Effector CD8-positive, alpha-beta T cell (primary cell): Measurements from ENCODE around the gene OTOG.

Experiments used
- DNase-seq: peaks from one replicate; lab custom pipeline; 2025; lab: John Stamatoyannopoulos, UW

OTOG gene

DNA sequence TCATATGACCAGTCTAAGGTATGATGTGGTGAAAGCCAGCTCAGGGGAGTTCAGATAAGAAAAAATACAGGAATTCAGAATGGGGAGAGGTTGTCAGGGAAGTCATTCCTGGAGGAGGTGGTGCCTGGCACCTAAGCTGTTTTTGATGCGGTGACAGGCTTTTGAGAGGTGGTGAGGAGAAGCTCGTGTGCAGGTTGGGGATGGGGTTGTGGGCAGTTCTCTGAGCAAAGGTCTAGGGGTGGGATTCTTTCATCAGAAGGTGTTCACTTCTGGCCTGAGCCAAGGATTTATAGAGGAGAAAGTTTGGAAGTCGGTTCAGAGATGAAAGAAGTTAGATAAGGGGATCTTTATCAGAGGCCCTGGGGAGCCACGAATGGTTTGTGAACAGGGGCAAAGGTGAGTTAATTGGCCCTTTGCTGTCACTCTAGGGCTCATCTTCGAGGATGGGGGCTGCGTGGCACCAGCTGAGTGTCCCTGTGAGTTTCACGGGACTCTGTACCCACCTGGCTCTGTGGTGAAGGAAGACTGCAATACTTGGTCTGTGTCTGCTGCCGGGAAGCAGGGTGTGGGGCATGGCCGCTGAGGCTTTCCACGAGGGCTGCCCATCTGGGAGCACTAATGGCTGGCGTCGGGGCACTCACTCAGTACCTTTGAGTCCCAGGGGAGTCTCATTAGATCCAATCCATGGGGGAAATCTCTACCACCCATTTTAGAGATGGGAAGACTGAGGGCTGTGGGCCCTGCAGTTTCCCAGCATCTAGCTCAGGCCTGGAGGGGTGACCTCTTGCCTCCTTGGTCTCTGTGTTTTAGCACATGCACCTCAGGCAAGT lies 13.4 kb downstream of the OTOG start:
- no peak for DNase-seq

DNA sequence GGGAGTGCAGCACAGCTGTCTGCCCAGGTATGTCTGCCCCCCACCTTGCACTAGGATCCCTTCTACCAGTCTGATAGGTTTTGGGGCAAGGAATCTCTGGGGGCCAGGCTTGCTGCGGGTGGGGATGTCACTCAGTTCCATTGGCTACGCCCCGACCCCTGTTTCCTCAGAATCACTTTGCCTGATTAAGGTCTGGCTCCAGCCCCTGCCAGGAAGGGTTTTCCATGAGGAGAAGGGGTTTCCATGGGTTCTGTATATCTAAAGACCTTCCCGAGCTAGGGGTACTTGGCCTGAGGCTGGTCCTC lies 14.0 kb downstream of the OTOG start:
- no peak for DNase-seq

DNA sequence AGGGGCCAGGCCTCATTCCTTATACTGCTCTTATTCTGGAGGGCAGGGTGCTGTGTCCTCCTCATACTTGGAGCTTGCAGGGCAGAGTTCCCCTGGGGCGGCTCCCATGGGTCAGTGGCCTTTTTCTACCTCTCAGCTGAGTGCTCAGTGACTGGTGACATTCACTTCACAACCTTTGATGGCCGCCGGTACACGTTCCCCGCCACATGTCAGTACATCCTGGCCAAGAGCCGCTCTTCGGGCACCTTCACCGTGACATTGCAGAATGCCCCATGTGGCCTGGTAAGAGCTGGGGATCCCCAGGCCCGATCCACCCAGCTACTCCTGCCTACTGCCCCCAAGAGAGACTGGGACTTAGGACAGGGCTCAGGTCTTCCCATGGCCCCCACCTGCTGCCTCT lies 14.5 kb downstream of the OTOG start:
- DNase-seq, result no peak

DNA sequence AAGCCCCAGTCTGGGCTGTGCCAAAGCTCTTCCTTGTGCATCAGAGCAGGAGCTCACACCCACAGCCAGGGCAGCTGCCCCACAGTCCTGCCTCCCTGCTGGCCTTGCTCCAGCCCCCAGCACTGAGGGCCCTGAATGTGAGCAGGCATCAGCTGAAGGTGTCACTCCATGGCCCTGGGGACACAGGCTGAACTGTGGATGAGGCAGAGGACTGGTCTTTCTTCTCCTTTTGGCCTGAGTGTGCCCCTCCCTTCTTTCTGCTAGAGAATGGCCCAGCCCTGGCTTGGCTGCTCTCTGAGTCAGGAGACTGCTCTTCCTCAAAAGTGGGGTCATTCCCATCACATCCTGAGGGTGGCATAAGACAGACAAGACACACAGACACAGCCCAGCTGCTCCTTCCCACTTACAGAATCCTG lies 16.2 kb downstream of the OTOG start:
- no peak for DNase-seq

DNA sequence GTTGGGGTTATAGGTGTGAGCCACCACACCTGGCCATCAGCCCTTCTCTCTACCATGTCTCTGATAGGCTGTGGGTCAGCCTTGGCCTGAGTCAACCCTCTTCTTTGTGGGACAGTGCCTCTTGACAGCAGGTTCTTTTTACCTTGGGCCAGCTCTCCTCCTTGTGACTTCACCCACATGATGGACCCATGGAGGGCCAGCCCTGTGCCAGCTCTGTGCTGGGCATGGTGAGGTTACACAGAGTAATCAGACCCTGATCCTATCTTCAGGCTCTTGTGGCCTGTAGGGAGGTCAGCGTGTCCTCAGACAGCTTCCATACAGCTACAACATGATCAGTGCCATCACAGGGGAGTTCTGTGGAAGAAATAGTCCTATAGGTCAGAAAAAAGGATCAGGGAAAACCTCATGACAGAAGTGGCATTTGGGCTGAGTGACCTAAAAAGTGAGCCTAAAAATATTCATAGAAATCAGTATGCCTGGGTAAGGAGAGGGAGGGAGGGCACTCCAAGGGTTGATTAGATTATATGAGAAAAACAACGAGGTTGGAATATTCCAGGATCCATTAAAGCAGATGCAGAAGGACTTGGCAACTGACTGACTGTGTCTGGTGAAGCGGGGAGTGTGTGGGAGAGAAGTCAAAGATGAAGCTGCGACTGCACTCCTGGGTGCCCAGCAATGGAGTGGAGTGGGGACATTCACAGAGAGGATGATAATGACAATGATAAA lies 17.1 kb downstream of the OTOG start:
- DNase-seq, result no peak

DNA sequence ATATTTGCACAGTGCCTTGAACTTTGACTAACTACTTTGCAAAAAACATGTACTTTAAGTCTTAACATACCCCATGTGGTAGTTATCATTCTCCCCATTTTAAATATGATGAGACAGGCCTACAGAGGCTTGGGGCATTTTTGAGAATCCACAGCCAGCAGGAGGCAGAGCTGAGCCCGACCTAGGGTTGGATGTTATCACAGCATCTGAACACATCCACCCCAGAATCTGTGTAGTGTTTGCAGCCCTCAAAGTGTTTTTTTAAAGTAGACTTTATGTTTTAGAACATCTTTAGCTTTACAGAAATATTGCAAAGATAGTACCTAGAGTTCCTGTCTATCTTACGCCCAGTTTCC lies 17.6 kb downstream of the OTOG start:
- DNase-seq, result no peak

DNA sequence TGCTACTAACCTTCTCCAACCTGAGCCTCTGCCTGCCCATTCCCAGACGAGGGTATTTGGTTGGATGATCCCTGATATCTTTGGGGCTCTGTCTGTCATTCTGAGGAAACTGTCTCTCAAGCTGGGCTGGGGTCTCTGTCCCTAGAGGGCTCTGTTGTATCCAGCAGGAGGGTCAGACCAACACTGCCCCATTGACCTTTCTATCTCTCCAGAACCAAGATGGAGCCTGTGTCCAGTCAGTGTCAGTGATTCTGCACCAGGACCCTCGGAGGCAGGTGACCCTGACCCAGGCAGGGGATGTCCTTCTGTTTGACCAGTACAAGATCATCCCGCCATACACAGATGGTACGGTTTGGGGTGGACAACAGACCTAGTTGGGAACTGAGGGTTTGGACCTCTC lies 21.9 kb downstream of the OTOG start:
- no peak for DNase-seq

DNA sequence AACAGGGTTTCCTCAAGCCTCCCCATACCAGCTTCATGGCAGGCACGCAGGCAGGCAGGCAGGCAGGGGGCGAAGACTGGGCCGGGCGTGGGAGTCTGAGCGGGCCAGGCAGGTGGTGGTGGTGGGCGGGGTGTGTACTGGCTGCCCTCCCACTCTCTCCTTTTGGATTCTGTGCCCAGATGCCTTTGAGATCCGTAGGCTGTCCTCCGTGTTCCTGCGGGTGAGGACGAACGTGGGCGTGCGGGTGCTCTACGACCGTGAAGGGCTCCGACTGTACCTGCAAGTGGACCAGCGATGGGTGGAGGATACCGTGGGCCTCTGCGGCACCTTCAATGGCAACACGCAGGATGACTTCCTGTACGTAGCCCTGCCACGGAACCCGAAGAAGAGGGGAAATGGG lies 23.0 kb downstream of the OTOG start:
- DNase-seq, result no peak

DNA sequence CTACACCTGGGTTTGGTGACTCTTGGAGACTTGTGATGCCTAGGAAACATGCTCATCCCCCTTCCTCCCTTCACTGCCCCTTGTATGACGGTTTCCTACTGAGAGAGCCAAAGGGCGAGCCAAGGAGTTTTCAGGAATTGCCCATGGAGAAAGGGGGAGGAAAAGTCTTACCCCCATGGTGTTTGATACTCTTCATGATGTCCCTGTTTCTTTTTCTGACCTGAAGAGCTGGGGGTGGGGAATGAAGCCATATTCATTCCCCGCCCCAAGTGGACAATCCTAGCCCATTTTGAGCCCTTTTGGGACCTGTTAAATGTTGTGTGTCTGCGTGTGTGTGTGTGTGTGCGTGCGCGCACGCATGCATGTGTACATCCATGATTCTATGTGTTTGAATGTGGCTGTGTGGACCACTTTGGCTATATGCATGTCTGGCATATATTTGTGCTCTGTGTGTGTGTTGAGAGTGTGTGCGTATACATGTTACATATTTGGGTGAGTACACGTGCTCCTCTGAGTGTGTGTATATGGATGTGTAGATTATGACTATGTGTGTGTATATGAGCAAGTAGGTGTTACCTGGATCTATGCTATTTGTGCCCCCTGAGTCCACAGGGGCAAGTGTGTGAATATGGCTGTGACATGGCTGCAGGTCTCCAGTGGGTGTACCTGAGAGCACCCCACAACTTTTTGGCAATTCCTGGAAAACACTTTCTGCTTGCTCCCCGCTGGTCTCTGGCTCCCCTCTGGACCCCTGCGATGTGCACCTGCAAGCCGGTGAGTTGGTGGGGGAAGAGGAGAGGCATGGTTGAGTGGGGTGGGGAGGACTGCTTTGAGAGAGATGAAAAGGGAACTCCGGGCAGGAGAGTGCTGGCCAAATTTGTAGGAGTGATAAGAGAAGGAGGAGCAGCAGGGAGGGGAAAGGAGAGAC lies 24.6 kb downstream of the OTOG start:
- DNase-seq, result no peak

DNA sequence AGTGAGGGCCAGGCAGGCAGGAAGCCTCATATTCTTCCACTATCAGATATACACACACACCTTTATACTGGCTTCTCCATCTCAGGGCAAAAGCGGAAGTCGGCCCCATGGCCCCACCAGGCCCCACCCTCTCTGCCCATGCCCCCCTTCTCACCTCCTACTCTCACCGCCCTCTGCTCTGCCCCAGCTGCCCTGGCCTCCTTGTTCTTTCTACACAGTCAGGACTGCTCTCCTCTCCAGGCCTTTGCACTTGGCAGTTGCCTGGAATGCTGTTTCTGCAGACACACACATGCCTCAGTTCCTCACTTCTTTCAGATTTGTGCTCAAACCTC lies 25.3 kb downstream of the OTOG start:
- DNase-seq, result no peak

DNA sequence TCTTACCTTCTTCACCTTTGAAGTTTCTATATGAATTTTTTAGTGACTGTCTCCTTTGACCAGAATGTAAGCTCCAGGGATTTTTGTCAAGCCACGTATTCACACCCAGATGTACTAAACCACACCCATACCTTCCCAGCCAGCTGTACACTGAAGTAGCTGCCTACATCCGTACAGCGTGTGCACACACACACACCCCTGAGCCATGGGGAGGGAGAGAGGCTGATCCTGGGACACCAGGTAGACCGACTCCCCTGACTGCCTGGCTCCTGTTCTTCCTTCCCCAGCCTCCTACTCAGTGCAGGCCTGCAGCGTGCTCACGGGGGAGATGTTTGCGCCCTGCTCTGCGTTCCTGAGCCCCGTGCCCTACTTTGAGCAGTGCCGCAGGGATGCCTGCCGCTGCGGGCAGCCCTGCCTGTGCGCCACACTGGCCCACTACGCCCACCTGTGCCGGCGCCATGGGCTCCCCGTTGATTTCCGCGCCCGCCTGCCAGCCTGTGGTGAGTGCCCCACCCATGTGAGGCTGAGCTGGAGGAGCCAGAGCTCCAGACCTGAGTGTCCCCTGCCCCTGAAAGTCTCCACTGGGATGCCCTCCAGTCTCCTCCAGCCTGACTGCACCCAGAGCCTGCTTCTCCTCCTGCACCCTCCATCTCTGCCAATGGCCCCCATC lies 25.9 kb downstream of the OTOG start:
- no peak for DNase-seq

DNA sequence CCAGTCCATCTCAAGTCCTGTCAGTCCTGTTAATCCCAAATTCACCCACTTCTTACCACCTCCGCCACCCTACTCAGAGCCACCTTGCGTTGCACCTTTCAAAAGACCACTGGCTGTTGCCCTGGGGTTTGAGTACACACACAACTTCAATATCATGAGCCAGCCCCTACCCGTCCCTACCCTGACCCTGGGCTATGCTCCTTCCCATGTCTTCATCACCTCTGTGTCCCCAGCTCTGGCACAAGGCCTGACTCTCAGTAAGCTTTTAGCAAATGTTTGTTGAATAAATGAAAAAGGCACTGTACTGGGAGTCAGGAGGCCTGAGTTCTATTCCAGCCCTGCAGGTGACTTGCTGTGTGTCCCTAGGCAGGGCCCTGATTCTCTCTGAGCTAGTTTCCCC lies 26.5 kb downstream of the OTOG start:
- no peak for DNase-seq

DNA sequence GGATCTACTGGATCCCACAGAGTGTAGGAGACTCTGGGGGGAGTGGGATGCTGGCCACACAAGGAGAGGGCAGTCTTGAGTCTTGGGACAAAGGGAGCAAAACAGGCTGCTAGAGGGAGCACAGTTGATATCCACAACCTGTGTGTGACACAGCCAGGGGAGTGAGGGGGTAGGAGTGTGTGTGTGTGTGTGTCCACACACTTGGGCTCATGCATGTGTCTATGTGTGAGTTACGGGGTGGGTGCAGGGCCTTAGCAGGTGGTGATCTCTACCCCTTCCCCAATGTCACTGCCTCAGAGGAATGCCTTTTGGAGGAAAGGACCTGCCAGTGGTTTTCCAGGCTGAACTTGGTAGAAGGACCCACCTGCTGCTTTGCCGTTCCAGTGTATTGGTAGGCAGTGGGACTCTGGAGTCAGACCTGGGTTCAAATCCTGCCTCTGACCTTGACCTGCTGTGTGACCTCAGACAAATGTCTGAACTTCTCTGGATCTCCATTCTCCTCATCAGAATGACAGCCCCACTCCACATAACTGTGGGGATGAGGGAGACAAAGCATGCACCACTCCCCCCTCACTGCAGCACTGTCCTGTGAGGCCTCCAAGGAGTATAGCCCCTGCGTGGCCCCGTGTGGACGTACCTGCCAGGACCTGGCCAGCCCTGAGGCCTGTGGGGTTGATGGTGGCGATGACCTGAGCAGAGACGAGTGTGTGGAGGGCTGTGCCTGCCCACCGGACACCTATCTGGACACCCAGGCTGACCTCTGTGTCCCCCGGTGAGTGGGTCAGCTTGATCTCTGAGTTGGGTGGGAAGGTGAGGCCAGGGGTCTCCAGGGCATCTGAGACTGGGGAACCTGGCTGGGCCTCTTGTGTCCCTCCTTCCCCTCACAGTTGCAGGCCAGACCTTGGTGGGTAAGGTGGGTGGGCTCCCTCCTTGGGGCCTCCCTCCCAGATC lies 27.4 kb downstream of the OTOG start:
- DNase-seq, result no peak

DNA sequence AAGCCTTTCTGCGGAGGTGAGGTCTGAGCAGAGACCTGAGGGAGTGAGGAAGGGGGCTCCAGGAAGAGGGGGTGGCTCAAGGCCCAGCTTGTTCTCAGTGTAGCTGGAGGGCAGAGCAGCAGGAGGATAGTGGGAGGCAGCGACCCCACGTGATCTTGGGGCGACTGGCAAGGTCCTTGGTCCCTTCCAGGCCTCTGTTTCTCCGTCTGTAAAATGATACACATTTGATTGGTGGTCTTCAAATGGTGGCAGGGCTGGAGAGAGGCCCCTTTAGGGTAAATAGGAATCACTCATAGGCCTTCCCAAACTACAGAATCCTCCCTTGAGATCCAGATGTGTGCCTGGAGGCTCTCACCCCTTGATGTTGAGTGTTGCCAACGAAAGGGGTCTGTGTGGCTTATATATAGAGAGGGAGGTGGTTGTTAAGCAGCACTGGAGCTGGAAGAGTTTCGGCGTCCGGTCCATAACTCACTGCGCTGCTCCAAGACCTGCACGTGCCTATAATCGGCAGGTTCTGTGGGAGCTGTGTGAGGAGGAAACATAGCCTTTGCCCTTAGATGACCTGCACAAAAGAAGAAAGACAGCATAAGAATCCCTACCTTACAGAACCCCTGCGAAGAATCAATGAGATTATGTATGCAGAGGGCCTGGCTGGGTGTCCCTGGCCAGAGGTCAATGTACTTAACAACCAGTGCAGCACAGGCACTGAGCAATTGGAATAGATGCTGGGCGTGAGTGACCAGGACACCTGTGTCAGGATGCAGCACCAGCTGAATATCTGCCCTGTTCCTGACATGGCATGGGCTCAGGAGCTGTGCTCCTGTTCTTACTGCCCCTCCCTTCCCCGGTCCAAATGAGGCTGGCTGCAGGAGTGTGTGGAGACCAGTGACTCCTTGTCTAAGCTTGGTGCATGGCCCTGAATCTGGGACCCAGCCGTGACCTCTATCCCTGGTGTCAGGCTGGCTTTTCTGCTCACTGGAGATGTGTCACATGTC lies 28.7 kb downstream of the OTOG start:
- no peak for DNase-seq

DNA sequence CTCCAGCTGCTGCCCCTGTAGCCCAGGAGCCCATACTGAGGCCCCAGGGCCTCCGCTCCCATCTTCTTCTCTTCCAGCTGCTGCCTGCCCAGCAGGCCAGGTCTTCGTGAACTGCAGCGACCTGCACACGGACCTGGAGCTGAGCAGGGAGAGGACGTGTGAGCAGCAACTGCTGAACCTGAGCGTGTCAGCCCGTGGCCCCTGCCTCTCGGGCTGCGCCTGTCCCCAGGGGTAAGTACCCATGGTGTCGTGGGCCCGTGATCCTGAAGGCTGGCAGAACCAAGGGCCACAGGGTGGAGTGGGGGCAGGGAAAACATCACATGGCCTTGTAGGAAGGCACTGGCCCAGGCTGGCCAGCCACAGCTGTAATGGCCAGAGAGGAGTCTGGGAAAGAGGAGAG lies 31.2 kb downstream of the OTOG start:
- DNase-seq, result no peak

DNA sequence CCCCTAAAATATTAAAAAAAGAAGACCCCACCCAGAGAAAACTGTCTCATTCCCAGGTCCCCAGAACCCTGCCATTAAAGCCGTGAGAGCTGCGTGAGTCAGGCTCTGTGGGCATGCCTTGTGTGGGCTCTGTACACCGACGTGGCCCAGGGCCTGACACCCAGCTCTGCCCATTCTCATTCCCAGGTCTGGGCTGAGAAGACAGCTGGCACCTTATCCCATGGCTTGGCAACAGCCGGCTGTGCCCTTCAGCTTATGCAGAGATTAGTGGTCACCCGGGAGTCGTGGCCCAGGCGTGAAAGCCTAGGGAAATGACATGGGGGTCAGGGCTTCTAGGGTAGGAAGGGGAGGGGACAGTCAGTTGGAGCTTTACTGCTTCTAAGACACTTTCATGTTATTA lies 31.9 kb downstream of the OTOG start:
- DNase-seq, result no peak

DNA sequence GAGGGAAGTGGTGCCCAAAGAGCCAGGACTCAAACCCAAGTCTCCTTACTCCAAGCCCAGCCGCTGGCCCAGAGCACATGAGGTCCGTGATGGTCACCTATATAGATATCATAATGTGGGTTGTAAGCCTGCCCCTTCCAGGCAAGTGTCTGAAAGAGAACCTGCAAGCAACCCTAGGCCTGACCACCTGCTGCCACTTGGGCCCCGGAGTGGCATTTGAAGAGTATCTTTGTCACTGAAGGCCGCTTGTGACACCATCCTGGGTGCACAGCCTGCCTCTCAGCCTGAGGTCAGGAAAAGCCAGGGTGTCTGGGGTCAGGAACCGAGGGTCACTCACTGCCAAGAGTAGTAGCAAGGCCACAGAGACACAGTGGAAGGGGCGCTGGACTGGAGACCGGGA lies 32.4 kb downstream of the OTOG start:
- DNase-seq, result no peak

DNA sequence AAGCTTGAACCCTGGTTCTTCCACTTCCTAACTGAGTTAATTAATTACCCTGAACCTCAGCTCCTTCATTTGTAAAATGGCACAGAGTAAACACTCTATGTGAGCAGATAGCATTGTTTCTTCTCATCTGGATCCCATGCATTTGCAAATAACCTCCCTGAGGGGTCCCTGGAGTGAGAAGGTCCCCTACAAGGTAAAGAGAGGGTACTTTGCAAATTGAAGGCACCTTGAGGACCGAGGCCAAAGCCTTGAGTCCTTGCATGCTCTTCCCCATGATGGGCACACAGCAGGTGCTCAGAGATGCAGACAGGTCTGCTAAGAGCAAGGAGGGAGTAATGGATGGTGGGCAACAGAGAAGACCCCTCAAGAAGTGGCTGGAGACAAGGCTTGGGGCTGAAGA lies 33.2 kb downstream of the OTOG start:
- no peak for DNase-seq

DNA sequence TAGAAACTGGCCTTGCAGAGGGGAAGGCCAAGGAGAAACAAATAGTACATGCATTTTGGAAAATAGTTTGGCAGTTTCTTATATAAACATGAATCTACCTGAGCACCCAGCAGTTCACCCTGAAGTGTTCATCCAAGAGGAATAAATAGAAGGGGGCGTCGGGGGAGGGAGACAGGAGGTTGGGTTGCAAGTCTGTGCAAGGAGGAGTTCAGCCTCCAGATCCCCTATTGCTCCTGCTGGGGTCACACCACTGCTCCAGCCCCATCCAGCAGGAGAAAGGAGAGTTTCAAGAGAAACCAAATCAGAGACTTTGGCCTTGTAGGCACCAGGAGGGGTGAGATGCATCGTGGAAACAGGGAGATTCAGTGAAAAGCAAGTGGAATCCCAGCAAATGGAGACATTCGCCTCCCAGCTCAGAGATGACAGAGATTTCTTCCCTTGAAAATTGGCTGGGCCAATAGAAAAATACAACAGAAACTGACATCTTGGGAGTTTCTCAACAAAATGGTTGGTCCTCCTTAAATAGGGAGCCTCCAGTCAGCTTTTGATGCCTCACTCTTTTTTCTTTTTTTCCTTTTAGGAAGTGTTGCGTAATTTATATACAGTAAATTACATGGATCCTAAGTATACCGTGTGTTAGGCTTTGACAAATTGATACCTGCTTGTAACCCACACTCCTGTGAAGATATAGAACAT lies 34.1 kb downstream of the OTOG start:
- DNase-seq, result no peak

DNA sequence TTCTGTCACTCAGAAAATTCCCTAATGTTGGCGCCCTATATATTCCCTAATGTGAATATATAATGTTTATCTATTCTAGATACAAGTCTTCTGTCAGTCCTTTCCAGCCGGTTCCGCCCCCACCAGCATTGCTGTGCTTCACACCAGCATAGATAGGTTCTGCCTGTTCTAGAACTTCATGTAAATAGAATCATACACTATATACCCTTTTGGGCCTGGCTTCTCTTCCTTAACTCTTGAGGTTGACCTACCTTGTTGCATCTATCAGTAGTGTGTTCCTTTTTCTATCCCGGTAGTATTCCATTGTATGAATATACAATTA lies 34.6 kb downstream of the OTOG start:
- DNase-seq, result no peak
